ENCODE results near the gene SLC22A23. TPM values are rescaled to one million over a fixed set of nuclear protein-coding genes. Genes with fewer than 3 reads are reported as not detected.

SLC22A23 gene
- polyA plus RNA-seq (2013, experiment 1 of 2; ENCODE audit: insufficient read length): 15.9 TPM
- 21.8 TPM for polyA plus RNA-seq (2013, experiment 2 of 2; ENCODE audit: insufficient read length)

- peak; percentile 48 for DNase-seq
Observed at GRCh38 chr6:3456898-3457709, at the start of gene SLC22A23. Gene SLC22A23, minus strand, starts transcription at chr6:3457050. Its CDS starts 491 bp downstream, at chr6:3456559.

- no peak for DNase-seq
Observed at GRCh38 chr6:3506200-3506599, 49.4 kb upstream of the SLC22A23 start.

- no peak for DNase-seq
Observed at GRCh38 chr6:3504938-3505805, 48.3 kb upstream of the SLC22A23 start.

- DNase-seq: no peak
Observed at GRCh38 chr6:3504354-3504753, 47.5 kb upstream of the SLC22A23 start.

- no peak for DNase-seq
Observed at GRCh38 chr6:3501826-3502500, 45.1 kb upstream of the SLC22A23 start.

GRCh38 chr6:3500262-3501014 is 43.6 kb upstream of the SLC22A23 start:
- peak; percentile 34 for DNase-seq

- no peak for DNase-seq
Observed at GRCh38 chr6:3499603-3500002, 42.8 kb upstream of the SLC22A23 start.

GRCh38 chr6:3496395-3496794 is 39.5 kb upstream of the SLC22A23 start:
- DNase-seq: no peak

GRCh38 chr6:3494391-3495100 is 37.7 kb upstream of the SLC22A23 start:
- no peak for DNase-seq

GRCh38 chr6:3490625-3490980 is 33.8 kb upstream of the SLC22A23 start:
- peak; percentile 84 for DNase-seq

GRCh38 chr6:3489961-3490624 is 33.2 kb upstream of the SLC22A23 start:
- DNase-seq: no peak

- peak; percentile 92 for DNase-seq
Observed at GRCh38 chr6:3489027-3489757, 32.3 kb upstream of the SLC22A23 start.

- no peak for DNase-seq
Observed at GRCh38 chr6:3484946-3485345, 28.1 kb upstream of the SLC22A23 start.

GRCh38 chr6:3484192-3484591 is 27.3 kb upstream of the SLC22A23 start:
- peak; percentile 89 for DNase-seq

- no peak for DNase-seq
Observed at GRCh38 chr6:3483675-3484074, 26.8 kb upstream of the SLC22A23 start.

GRCh38 chr6:3482869-3483268 is 26.0 kb upstream of the SLC22A23 start:
- no peak for DNase-seq

GRCh38 chr6:3481640-3482039 is 24.8 kb upstream of the SLC22A23 start:
- DNase-seq: no peak

- DNase-seq: no peak
Observed at GRCh38 chr6:3480009-3480408, 23.2 kb upstream of the SLC22A23 start.

- no peak for DNase-seq
Observed at GRCh38 chr6:3473773-3474172, 16.9 kb upstream of the SLC22A23 start.

GRCh38 chr6:3471711-3472110 is 14.9 kb upstream of the SLC22A23 start:
- no peak for DNase-seq
